HepG2 (cell line): Measurements from ENCODE around the gene A3GALT2. TPM values are rescaled to one million over a fixed set of nuclear protein-coding genes. Genes with fewer than 3 reads are reported as not detected.

Experiments used
- AHDC1 ChIP-seq: sonication (generic); formaldehyde crosslinking; IDR thresholded peaks from 2 replicates; pipeline ENCODE4 v1.5.1; 2020; ENCODE audit warnings: mild to moderate bottlenecking, missing genetic modification reagents, borderline replicate concordance
- DMAP1 ChIP-seq: IDR thresholded peaks from 2 replicates; pipeline ENCODE4 v1.6.1; 2016
- PCBP1 ChIP-seq: fragments of 200-400 bp; formaldehyde crosslinking; IDR thresholded peaks from 2 replicates; pipeline ENCODE4 v1.6.1; 2017; ENCODE audit warnings: mild to moderate bottlenecking, low read depth, low read length, borderline replicate concordance
- POLR2A ChIP-seq, 2 experiments: IDR thresholded peaks; 2 replicates each; pipeline ENCODE4 v1.6.1; 2011; ENCODE audit warnings: low read depth in 2 of 2, low read length in 2 of 2, mild to moderate bottlenecking in 1 of 2, moderate library complexity in 1 of 2; ENCODE audit not compliant: insufficient read depth in 1 of 2
- SALL1 ChIP-seq: sonication (generic); formaldehyde crosslinking; IDR thresholded peaks from 2 replicates; pipeline ENCODE4 v1.8.0; 2022; ENCODE audit warnings: mild to moderate bottlenecking, missing genetic modification reagents
- SMAD9 ChIP-seq: sonication (generic); formaldehyde crosslinking; IDR thresholded peaks from 2 replicates; pipeline ENCODE4 v1.5.1; 2020; ENCODE audit warnings: mild to moderate bottlenecking, missing genetic modification reagents
- TAF15 ChIP-seq: fragments of 200-400 bp; formaldehyde crosslinking; IDR thresholded peaks from one replicate; pipeline ENCODE4 v1.6.1; 2018; ENCODE audit warnings: mild to moderate bottlenecking, low read depth, low read length; ENCODE audit not compliant: poor library complexity, severe bottlenecking
- ZBTB7B ChIP-seq: sonication (generic); formaldehyde crosslinking; IDR thresholded peaks from 2 replicates; pipeline ENCODE4 v1.4.0; 2020; ENCODE audit warnings: missing genetic modification reagents
- ZNF18 ChIP-seq: sonication (generic); formaldehyde crosslinking; IDR thresholded peaks from 2 replicates; pipeline ENCODE4 v1.8.0; 2022; ENCODE audit warnings: mild to moderate bottlenecking, missing genetic modification reagents; ENCODE audit not compliant: insufficient replicate concordance
- ZNF607 ChIP-seq: sonication (generic); formaldehyde crosslinking; IDR thresholded peaks from 2 replicates; pipeline ENCODE4 v1.5.1; 2020; ENCODE audit warnings: missing genetic modification reagents, mild to moderate bottlenecking, borderline replicate concordance
- ZNF616 ChIP-seq: sonication (generic); formaldehyde crosslinking; IDR thresholded peaks from 2 replicates; pipeline ENCODE4 v1.5.0; 2020; ENCODE audit warnings: low read depth, mild to moderate bottlenecking, missing genetic modification reagents
- ZNF639 ChIP-seq: conservative IDR thresholded peaks from 2 replicates; pipeline ENCODE4 v1.6.1; 2018; ENCODE audit warnings: missing genetic modification reagents
- polyA plus RNA-seq, 8 experiments: library from polyadenylated mRNA; depleted of rRNA in 3 of 8; stranded (reverse) in 7 of 8; unstranded in 1 of 8; fragments of >200 nt; fragmentation: Illumina TruSeq in 4 of 8; extraction: Trizol in 4 of 8; gene quantifications; 2 replicates each; pipeline versions ENCODE4 v1.2.1 to v1.2.3, GENCODE V29; 2011 to 2016; ENCODE audit warnings: low read depth in 4 of 8, missing spikeins in 1 of 8, mixed read lengths in 1 of 8; ENCODE audit not compliant: insufficient read depth in 1 of 8
- total RNA-seq, 5 experiments: library from RNA; depleted of rRNA; stranded (reverse); fragments of >200 nt; fragmentation: Illumina TruSeq; extraction: Trizol; gene quantifications; 2 replicates each; pipeline ENCODE4 v1.2.3, GENCODE V29; 2016; ENCODE audit warnings: low read depth in 1 of 5
- TF ChIP-seq, protein P1 (sequence below): sonication (generic); formaldehyde crosslinking; IDR thresholded peaks from 2 replicates; pipeline ENCODE4 v1.5.0; 2020; ENCODE audit warnings: mild to moderate bottlenecking, missing genetic modification reagents, borderline replicate concordance

The A3GALT2 gene
- total and polyA plus RNA-seq, 2 of the 13 experiments (the other 11 are each of a cell fraction or from before 2014, with no cell fraction given) = not detected

- TF ChIP-seq AHDC1 (CRISPR knock-in tag) = peak; percentile 57; the same call in 1 of the 2 replicates
- no peak for TF ChIP-seq SMAD9 (CRISPR knock-in tag)
- TF ChIP-seq ZNF607 (CRISPR knock-in tag) = no peak
- TF ChIP-seq SALL1 = peak; percentile 85
- TF ChIP-seq ZNF639 (CRISPR knock-in tag) = no peak
- no peak for TF ChIP-seq ZNF616 (CRISPR knock-in tag)
- TF ChIP-seq, protein P1, sequence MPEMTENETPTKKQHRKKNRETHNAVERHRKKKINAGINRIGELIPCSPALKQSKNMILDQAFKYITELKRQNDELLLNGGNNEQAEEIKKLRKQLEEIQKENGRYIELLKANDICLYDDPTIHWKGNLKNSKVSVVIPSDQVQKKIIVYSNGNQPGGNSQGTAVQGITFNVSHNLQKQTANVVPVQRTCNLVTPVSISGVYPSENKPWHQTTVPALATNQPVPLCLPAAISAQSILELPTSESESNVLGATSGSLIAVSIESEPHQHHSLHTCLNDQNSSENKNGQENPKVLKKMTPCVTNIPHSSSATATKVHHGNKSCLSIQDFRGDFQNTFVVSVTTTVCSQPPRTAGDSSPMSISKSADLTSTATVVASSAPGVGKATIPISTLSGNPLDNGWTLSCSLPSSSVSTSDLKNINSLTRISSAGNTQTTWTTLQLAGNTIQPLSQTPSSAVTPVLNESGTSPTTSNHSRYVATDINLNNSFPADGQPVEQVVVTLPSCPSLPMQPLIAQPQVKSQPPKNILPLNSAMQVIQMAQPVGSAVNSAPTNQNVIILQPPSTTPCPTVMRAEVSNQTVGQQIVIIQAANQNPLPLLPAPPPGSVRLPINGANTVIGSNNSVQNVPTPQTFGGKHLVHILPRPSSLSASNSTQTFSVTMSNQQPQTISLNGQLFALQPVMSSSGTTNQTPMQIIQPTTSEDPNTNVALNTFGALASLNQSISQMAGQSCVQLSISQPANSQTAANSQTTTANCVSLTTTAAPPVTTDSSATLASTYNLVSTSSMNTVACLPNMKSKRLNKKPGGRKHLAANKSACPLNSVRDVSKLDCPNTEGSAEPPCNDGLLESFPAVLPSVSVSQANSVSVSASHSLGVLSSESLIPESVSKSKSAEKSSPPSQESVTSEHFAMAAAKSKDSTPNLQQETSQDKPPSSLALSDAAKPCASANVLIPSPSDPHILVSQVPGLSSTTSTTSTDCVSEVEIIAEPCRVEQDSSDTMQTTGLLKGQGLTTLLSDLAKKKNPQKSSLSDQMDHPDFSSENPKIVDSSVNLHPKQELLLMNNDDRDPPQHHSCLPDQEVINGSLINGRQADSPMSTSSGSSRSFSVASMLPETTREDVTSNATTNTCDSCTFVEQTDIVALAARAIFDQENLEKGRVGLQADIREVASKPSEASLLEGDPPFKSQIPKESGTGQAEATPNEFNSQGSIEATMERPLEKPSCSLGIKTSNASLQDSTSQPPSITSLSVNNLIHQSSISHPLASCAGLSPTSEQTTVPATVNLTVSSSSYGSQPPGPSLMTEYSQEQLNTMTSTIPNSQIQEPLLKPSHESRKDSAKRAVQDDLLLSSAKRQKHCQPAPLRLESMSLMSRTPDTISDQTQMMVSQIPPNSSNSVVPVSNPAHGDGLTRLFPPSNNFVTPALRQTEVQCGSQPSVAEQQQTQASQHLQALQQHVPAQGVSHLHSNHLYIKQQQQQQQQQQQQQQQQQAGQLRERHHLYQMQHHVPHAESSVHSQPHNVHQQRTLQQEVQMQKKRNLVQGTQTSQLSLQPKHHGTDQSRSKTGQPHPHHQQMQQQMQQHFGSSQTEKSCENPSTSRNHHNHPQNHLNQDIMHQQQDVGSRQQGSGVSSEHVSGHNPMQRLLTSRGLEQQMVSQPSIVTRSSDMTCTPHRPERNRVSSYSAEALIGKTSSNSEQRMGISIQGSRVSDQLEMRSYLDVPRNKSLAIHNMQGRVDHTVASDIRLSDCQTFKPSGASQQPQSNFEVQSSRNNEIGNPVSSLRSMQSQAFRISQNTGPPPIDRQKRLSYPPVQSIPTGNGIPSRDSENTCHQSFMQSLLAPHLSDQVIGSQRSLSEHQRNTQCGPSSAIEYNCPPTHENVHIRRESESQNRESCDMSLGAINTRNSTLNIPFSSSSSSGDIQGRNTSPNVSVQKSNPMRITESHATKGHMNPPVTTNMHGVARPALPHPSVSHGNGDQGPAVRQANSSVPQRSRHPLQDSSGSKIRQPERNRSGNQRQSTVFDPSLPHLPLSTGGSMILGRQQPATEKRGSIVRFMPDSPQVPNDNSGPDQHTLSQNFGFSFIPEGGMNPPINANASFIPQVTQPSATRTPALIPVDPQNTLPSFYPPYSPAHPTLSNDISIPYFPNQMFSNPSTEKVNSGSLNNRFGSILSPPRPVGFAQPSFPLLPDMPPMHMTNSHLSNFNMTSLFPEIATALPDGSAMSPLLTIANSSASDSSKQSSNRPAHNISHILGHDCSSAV (CRISPR knock-in tag) = no peak
- TF ChIP-seq PCBP1 = no peak
- TF ChIP-seq ZBTB7B (CRISPR knock-in tag) = peak; percentile 71; the same call in 1 of the 2 replicates
- TF ChIP-seq DMAP1 (CRISPR knock-in tag) = peak; percentile 23; the same call in 1 of the 2 replicates
- peak; percentile 73 to 88 for TF ChIP-seq POLR2A (IDR thresholded peaks at IDR 0.05; ENCODE audit: insufficient read depth in 1 of 2, low read depth in 2 of 2, low read length in 2 of 2)
- TF ChIP-seq TAF15 = no peak
- no peak for TF ChIP-seq ZNF18 (CRISPR knock-in tag)
Measured at GRCh38 chr1:33258788-33259274, 62.1 kb downstream of the A3GALT2 start (continued).
